Testis (tissue), 2 donors: Measurements from ENCODE around the gene MAGEB6.

Source experiments
- POLR2A ChIP-seq: fragments of 450-650 bp; IDR thresholded peaks from one replicate; pipeline ENCODE4 v1.6.1; 2017; ENCODE audit warnings: antibody characterized with exemption, mild to moderate bottlenecking, moderate library complexity
- TF ChIP-seq, protein P1 (sequence below), 3 experiments: fragments of 450-650 bp in 2 of 3; fragments of 200-600 bp in 1 of 3; sonication (generic) in 1 of 3; IDR thresholded peaks; one replicate each; pipeline ENCODE4 v1.5.1; 2016 to 2019; ENCODE audit warnings: antibody characterized with exemption in 3 of 3, mild to moderate bottlenecking in 2 of 3, moderate library complexity in 1 of 3

DNA sequence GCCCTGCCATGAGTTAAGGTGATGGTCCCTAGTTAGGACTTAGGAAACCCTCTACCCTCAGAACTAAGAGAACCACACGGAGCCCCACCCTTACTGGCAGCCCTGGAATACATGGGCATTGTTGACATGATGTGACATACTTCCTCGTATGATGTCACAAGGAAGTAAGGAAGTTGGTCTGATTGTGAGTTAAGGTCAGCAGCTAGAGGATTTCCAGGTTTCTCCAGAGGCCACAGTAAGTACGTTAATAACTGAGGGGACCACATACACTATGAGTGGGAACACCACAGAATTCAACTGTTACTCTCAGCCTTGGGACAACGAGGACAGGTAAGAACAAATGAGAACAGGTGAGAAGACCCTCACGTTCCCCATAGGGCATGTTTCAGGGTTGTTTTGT is 23.6 kb downstream of the MAGEB6 start, which contains the start of gene MAGEB5:
- TF ChIP-seq, protein P1, sequence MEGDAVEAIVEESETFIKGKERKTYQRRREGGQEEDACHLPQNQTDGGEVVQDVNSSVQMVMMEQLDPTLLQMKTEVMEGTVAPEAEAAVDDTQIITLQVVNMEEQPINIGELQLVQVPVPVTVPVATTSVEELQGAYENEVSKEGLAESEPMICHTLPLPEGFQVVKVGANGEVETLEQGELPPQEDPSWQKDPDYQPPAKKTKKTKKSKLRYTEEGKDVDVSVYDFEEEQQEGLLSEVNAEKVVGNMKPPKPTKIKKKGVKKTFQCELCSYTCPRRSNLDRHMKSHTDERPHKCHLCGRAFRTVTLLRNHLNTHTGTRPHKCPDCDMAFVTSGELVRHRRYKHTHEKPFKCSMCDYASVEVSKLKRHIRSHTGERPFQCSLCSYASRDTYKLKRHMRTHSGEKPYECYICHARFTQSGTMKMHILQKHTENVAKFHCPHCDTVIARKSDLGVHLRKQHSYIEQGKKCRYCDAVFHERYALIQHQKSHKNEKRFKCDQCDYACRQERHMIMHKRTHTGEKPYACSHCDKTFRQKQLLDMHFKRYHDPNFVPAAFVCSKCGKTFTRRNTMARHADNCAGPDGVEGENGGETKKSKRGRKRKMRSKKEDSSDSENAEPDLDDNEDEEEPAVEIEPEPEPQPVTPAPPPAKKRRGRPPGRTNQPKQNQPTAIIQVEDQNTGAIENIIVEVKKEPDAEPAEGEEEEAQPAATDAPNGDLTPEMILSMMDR (IDR thresholded peaks at IDR 0.05), result no peak
- TF ChIP-seq POLR2A, result no peak
